Measurements from ENCODE around the gene KLHDC7A. TPM values are rescaled to one million over a fixed set of nuclear protein-coding genes. Genes with fewer than 3 reads are reported as not detected.

The KLHDC7A gene
- polyA plus RNA-seq, 1 experiment: not detected

- no peak for DNase-seq (ENCODE audit: low read depth)
- POLR2A ChIA-PET: no interaction called here
- no peak for TF ChIP-seq CTCF (IDR thresholded peaks at IDR 0.05; ENCODE audit: insufficient read depth, low read depth, low read length)
- no peak overlapping the region for H3K4me3 ChIP-seq (ENCODE audit: low read depth, low read length)
- H3K27me3 ChIP-seq (ENCODE audit: control insufficient read depth, insufficient read depth, low read length): no peaks in the 10 kb centered on the region
- CTCF ChIA-PET: interaction anchor here (1.3 kb wide), 1 partner anchor 8 kb away, joined by 3 read pairs; no protein-coding TSS in a partner anchor
- H3K36me3 ChIP-seq (ENCODE audit: control insufficient read depth, insufficient read depth, low read length): no peaks in the 10 kb centered on the region
These were observed 47.9 kb downstream of the KLHDC7A start for GRCh38 chr1:18528616-18529015.

- ChIA-PET CTCF (no interaction called here), POLR2A (no interaction called here)
- Histone ChIP-seq H3K4me3 (ENCODE audit: low read depth, low read length) (no peak overlapping the region), H3K36me3 (ENCODE audit: control insufficient read depth, insufficient read depth, low read length) (no peaks in the 10 kb centered on the region), H3K27me3 (ENCODE audit: control insufficient read depth, insufficient read depth, low read length) (no peaks in the 10 kb centered on the region)
- no peak for DNase-seq (ENCODE audit: low read depth)
- TF ChIP-seq CTCF (IDR thresholded peaks at IDR 0.05; ENCODE audit: insufficient read depth, low read depth, low read length): no peak
These were observed 49.0 kb downstream of the KLHDC7A start for GRCh38 chr1:18529714-18530113.

GRCh38 chr1:18530587-18531502 lies 50.1 kb downstream of the KLHDC7A start:
- TF ChIP-seq CTCF (IDR thresholded peaks at IDR 0.05; ENCODE audit: insufficient read depth, low read depth, low read length): no peak
- no peak for DNase-seq (ENCODE audit: low read depth)
- Histone ChIP-seq H3K4me3 (ENCODE audit: low read depth, low read length) (no peak overlapping the region), H3K27me3 (ENCODE audit: control insufficient read depth, insufficient read depth, low read length) (no peaks in the 10 kb centered on the region), H3K36me3 (ENCODE audit: control insufficient read depth, insufficient read depth, low read length) (no peaks in the 10 kb centered on the region)
- ChIA-PET POLR2A (no interaction called here), CTCF (no interaction called here)

GRCh38 chr1:18531503-18531845 lies 50.7 kb downstream of the KLHDC7A start:
- Histone ChIP-seq H3K4me3 (ENCODE audit: low read depth, low read length) (no peak overlapping the region), H3K36me3 (ENCODE audit: control insufficient read depth, insufficient read depth, low read length) (no peaks in the 10 kb centered on the region), H3K27me3 (ENCODE audit: control insufficient read depth, insufficient read depth, low read length) (no peaks in the 10 kb centered on the region)
- POLR2A ChIA-PET: no interaction called here
- no peak for DNase-seq (ENCODE audit: low read depth)
- CTCF ChIA-PET: no interaction called here
- TF ChIP-seq CTCF (IDR thresholded peaks at IDR 0.05; ENCODE audit: insufficient read depth, low read depth, low read length): no peak

- ChIA-PET CTCF (interaction anchor here (0.6 kb wide), 1 partner anchor 30 kb away, joined by 4 read pairs; no protein-coding TSS in a partner anchor), POLR2A (no interaction called here)
- no peak for TF ChIP-seq CTCF (IDR thresholded peaks at IDR 0.05; ENCODE audit: insufficient read depth, low read depth, low read length)
- Histone ChIP-seq H3K27me3 (ENCODE audit: control insufficient read depth, insufficient read depth, low read length) (no peaks in the 10 kb centered on the region), H3K4me3 (ENCODE audit: low read depth, low read length) (no peak overlapping the region), H3K36me3 (ENCODE audit: control insufficient read depth, insufficient read depth, low read length) (no peaks in the 10 kb centered on the region)
- no peak for DNase-seq (ENCODE audit: low read depth)
These were observed 51.9 kb downstream of the KLHDC7A start for GRCh38 chr1:18532390-18533170.
